PFSK-1 (cell line): ENCODE data around the gene SH3BGRL2.

ENCODE experiments used
- FOXP2 ChIP-seq: optimal IDR thresholded peaks from 2 replicates; pipeline ENCODE3; 2011; ENCODE audit warnings: borderline replicate concordance, control low read depth, inconsistent platforms; ENCODE audit not compliant: insufficient read depth; ENCODE audit errors: extremely low read length, extremely low read depth
- POLR2AphosphoS5 ChIP-seq: IDR thresholded peaks from 2 replicates; pipeline ENCODE4 v1.6.1; 2012; ENCODE audit warnings: low read depth, mild to moderate bottlenecking, control low read depth, low read length, moderate library complexity
- SIN3A ChIP-seq: IDR thresholded peaks from 2 replicates; pipeline ENCODE4 v1.6.1; 2012; ENCODE audit warnings: mild to moderate bottlenecking, low read length, moderate library complexity, borderline replicate concordance; ENCODE audit not compliant: insufficient read depth
- TAF1 ChIP-seq: IDR thresholded peaks from 2 replicates; pipeline ENCODE4 v1.6.1; 2012; ENCODE audit warnings: low read length, control low read depth, borderline replicate concordance; ENCODE audit not compliant: insufficient read depth
- TF ChIP-seq, protein P1 (sequence below), 2 experiments: IDR thresholded peaks; 2 replicates each; pipeline versions ENCODE4 v1.6.1 to v1.8.0; 2011 to 2012; ENCODE audit warnings: low read depth in 2 of 2, low read length in 2 of 2, control low read depth in 1 of 2, inconsistent platforms in 1 of 2, mild to moderate bottlenecking in 1 of 2, moderate library complexity in 1 of 2; ENCODE audit not compliant: insufficient read depth in 1 of 2

Gene SH3BGRL2

DNA sequence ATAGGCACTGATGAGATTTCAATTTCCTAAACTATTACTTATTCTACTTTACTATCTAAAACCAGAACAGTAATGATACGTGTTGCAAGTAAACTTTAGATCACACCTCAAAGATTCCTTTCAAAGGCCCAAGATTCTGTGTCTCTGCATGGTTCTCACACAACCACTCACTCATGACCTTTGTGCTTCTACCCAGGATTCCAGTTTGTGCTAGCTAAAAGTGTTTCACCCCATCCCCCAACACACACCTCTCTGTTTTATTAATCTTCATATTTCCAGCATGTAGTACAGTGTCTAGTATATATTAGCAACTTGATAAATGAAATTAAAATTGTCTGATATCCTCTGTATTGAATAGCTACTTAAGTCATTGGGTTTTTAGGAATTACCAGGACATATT, 8.8 kb upstream of the SH3BGRL2 start:
- TF ChIP-seq TAF1 = no peak
- TF ChIP-seq, protein P1, sequence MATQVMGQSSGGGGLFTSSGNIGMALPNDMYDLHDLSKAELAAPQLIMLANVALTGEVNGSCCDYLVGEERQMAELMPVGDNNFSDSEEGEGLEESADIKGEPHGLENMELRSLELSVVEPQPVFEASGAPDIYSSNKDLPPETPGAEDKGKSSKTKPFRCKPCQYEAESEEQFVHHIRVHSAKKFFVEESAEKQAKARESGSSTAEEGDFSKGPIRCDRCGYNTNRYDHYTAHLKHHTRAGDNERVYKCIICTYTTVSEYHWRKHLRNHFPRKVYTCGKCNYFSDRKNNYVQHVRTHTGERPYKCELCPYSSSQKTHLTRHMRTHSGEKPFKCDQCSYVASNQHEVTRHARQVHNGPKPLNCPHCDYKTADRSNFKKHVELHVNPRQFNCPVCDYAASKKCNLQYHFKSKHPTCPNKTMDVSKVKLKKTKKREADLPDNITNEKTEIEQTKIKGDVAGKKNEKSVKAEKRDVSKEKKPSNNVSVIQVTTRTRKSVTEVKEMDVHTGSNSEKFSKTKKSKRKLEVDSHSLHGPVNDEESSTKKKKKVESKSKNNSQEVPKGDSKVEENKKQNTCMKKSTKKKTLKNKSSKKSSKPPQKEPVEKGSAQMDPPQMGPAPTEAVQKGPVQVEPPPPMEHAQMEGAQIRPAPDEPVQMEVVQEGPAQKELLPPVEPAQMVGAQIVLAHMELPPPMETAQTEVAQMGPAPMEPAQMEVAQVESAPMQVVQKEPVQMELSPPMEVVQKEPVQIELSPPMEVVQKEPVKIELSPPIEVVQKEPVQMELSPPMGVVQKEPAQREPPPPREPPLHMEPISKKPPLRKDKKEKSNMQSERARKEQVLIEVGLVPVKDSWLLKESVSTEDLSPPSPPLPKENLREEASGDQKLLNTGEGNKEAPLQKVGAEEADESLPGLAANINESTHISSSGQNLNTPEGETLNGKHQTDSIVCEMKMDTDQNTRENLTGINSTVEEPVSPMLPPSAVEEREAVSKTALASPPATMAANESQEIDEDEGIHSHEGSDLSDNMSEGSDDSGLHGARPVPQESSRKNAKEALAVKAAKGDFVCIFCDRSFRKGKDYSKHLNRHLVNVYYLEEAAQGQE (IDR thresholded peaks at IDR 0.05; ENCODE audit: insufficient read depth in 1 of 2, low read depth in 2 of 2, low read length in 2 of 2) = no peak
- no peak for TF ChIP-seq POLR2AphosphoS5
- no peak for TF ChIP-seq FOXP2
- no peak for TF ChIP-seq SIN3A

DNA sequence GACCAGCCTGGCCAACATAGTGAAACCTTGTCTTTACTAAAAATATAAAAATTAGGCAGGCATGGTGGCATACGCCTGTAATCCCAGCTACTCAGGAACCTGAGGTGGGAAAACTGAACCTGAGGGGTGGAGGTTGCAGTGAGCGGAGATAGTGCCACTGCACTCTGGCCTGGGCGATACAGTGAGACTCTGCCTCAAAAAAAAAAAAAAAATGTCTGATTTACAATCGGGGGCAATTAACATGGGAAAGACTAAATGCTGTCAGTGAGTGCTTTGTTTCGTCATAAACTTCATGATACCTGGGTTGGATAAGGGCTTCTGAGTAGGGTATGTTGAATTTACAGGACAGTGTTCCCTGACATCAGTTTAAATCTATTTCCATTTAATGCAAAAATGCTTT, 8.0 kb upstream of the SH3BGRL2 start:
- TF ChIP-seq, protein P1 (IDR thresholded peaks at IDR 0.05; ENCODE audit: insufficient read depth in 1 of 2, low read depth in 2 of 2, low read length in 2 of 2) = no peak
- no peak for TF ChIP-seq SIN3A

DNA sequence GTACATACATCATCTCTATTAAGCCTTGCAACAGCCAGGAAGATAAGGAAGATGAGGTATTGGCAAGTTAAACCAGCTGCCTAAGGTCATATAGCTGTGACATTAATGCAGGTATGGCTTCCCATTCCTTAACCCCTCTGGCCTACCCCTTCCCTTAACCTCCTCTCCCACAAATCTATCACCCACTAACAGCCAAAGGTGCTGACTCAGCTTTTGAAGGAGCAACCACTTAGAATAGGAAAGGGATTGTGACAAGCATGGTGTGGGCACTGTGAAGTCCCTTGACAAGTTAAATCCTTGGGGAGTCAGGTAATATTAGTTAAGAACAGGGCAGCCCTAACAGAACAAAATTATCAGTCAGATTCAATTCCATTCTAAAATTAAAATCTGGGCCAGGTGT, 5.4 kb upstream of the SH3BGRL2 start:
- TF ChIP-seq FOXP2 = no peak
- TF ChIP-seq, protein P1 (IDR thresholded peaks at IDR 0.05; ENCODE audit: insufficient read depth in 1 of 2, low read depth in 2 of 2, low read length in 2 of 2) = no peak
- TF ChIP-seq SIN3A = no peak
- no peak for TF ChIP-seq TAF1
- TF ChIP-seq POLR2AphosphoS5 = no peak

DNA sequence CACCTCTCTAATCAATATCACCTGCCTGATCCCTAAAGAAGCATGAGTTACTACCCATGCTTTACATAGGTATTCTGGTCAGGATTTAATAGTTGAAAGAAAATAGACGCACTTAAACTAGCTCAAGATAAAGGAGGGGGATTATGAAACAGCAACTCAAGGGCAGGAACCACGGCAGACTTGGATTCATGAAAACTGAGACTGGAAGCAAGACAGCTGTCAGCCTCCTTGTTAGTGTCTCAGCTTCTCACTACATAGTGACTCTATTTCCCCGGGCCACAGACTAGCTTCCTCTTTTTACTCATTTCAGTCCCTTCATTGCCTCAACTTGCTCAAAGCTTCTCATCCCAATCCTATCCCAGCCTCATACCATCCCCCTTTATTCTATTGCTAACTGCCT, 4.3 kb upstream of the SH3BGRL2 start:
- no peak for TF ChIP-seq TAF1
- TF ChIP-seq SIN3A = no peak

DNA sequence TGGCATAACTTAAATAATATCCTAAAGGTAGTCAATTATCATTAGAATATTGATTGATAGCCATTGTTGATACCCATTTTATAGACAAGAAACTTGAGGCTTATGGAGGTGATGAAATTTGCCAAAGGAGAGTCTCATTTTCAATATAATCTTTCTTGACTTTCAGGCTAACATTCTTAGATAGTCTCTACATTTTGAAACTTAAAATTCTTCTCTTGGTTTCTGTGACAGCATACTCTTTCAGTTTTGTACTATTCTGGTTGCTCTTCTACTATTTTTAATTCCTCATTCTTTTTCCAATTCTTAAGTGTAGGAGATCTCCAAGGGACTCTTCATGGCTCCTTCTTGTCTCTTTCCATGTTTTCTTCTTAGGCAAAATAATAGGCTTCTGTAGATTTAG, 3.7 kb upstream of the SH3BGRL2 start:
- no peak for TF ChIP-seq SIN3A
- no peak for TF ChIP-seq FOXP2

DNA sequence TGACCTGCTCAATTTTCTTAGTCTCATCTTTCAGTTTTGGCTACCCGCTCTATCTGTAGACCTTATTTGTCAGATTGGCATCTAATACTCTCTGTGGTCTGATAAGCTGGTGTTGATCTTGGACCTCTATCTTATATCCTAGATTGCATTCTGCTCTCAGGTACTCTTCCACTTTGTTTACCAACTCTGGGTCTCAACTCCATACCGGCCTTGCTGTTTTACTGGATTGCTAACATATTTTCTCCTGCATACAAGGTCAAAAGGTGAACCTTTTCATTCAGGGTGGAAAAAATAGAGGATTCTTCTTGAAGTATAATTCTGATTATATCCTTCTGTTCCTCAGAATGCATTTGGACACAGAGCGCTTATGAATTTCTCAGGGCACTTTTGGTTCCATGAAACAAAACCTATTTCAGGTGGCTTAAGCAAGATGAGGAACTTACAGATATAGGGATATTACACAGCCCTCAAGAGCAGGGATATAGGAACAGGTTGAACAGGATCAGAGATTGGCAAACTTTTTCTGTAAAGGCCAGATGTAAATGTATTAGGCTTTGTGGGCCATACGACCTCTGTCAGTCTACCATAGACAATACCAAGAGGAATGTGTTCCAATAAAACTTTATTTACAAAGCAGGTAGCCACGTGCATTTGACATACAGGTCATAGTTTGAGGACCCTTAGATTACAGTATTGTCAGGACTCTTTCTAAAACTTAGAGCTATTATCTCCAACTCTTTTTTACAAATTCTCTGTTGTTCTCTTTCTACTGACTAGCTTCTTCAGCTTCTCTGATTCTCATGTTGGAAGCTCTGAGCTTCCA, 2.5 kb upstream of the SH3BGRL2 start:
- TF ChIP-seq, protein P1 (IDR thresholded peaks at IDR 0.05; ENCODE audit: insufficient read depth in 1 of 2, low read depth in 2 of 2, low read length in 2 of 2) = no peak
- no peak for TF ChIP-seq POLR2AphosphoS5
- TF ChIP-seq SIN3A = no peak
- no peak for TF ChIP-seq TAF1
- TF ChIP-seq FOXP2 = no peak
